OCI-LY3 (cell line): Measurements from ENCODE around the gene GSG1.

ENCODE experiments used
- CTCF ChIP-seq: fragments of 200-600, 300-600 bp; sonication (generic); IDR thresholded peaks from 2 replicates; pipeline ENCODE4 v1.5.1; 2014; ENCODE audit warnings: antibody characterized with exemption, low read length, low read depth
- EZH2phosphoT487 ChIP-seq: fragments of 200-600 bp; shearing (Covaris generic); IDR thresholded peaks from 2 replicates; pipeline ENCODE4 v1.6.1; 2018; ENCODE audit warnings: antibody characterized with exemption, mixed run types, low read depth

DNA sequence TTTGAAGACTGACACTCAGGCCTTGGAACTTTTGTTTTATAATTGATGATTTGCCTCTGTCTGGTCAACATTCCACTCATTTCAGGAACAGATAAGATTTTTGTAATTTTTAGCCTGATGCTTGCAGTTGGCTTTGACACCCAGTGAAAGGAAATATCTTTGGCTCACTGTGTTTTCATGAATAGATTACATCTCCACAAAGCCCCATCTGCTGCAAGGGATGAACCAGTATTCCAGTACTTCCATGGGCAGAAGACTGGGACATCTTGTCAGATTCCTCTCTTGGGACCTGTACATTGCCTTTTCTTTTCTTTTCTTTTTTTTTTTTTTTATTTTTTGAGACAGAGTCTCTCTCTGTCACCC is 28.4 kb downstream of the GSG1 start:
- TF ChIP-seq CTCF = no peak
- no peak for TF ChIP-seq EZH2phosphoT487
